Posterior cingulate gyrus (tissue), 11 donors: Measurements from ENCODE around the gene JOSD1.
A peak's percentile ranks its signal among the peaks of the same experiment; 100 is the strongest.

ENCODE experiments used
- DNase-seq, 10 donors: peaks; one replicate each; pipeline versions ENCODE4 v3.0.0 to v3.0.0-alpha.2; 2020 to 2021; ENCODE audit warnings: mixed read lengths in 3 of 10
- intact Hi-C: fragments of 100-400 bp; cut with DNase I; formaldehyde crosslinking; loops from one replicate; pipeline ENCODE4 v1.15.1; 2023

Gene JOSD1

GRCh38 chr22:38700789-38701628 lies at the start of gene JOSD1:
JOSD1 (minus strand) TSS chr22:38700943; CDS start chr22:38699987, 956 bp downstream.
- intact Hi-C loops: loop anchor here (10.0 kb wide), 1 partner anchor 196 kb away; the partner anchor contains the start of gene DDX17
- DNase-seq: peak; percentile 93 to 99 (median 96)

GRCh38 chr22:38750104-38750503 lies 49.4 kb upstream of the JOSD1 start:
- DNase-seq: no peak
- intact Hi-C loops: no loop called here

GRCh38 chr22:38748487-38749136 lies 47.9 kb upstream of the JOSD1 start:
- intact Hi-C loops: no loop called here

GRCh38 chr22:38745676-38746460 lies 45.1 kb upstream of the JOSD1 start:
- intact Hi-C loops: no loop called here
- peak in 2 of 10 donors; percentile 15 to 75 for DNase-seq

More at GRCh38 chr22:38748487-38749136, 47.9 kb upstream of the JOSD1 start:
- DNase-seq: no peak

- peak in 2 of 10 donors; percentile 73 to 93 for DNase-seq
- intact Hi-C loops: no loop called here
Measured at GRCh38 chr22:38744981-38745380, 44.2 kb upstream of the JOSD1 start.

GRCh38 chr22:38742176-38742942 lies 41.6 kb upstream of the JOSD1 start:
- peak in 2 of 10 donors; percentile 45 to 78 for DNase-seq
- intact Hi-C loops: no loop called here

- peak in 2 of 10 donors; percentile 32 to 67 for DNase-seq
- intact Hi-C loops: no loop called here
Measured at GRCh38 chr22:38741576-38741975, 40.8 kb upstream of the JOSD1 start.

GRCh38 chr22:38741166-38741565 lies 40.4 kb upstream of the JOSD1 start:
- intact Hi-C loops: no loop called here
- peak in 1 of 10 donors; percentile 77 for DNase-seq

GRCh38 chr22:38740754-38741153 lies 40.0 kb upstream of the JOSD1 start:
- peak in 2 of 10 donors; percentile 70 to 90 for DNase-seq
- intact Hi-C loops: no loop called here

- peak in 3 of 10 donors; percentile 37 to 93 (median 86) for DNase-seq
- intact Hi-C loops: no loop called here
Measured at GRCh38 chr22:38740116-38740723, 39.5 kb upstream of the JOSD1 start.

GRCh38 chr22:38739300-38740055 lies 38.7 kb upstream of the JOSD1 start:
- intact Hi-C loops: no loop called here
- DNase-seq: peak in 2 of 10 donors; percentile 75 to 91

GRCh38 chr22:38738475-38739070 lies 37.8 kb upstream of the JOSD1 start:
- peak in 3 of 10 donors; percentile 23 to 78 (median 43) for DNase-seq
- intact Hi-C loops: no loop called here

GRCh38 chr22:38737302-38738060 lies 36.7 kb upstream of the JOSD1 start:
- intact Hi-C loops: no loop called here
- peak in 4 of 10 donors; percentile 5 to 72 (median 47) for DNase-seq

GRCh38 chr22:38736257-38736570 lies 35.5 kb upstream of the JOSD1 start:
- peak in 4 of 10 donors; percentile 27 to 92 (median 42) for DNase-seq
- intact Hi-C loops: no loop called here

GRCh38 chr22:38735465-38736256 lies 34.9 kb upstream of the JOSD1 start:
- peak in 5 of 10 donors; percentile 40 to 88 (median 80) for DNase-seq
- intact Hi-C loops: no loop called here

- intact Hi-C loops: no loop called here
- peak in 3 of 10 donors; percentile 8 to 74 (median 21) for DNase-seq
Measured at GRCh38 chr22:38735126-38735464, 34.4 kb upstream of the JOSD1 start.
